ENCODE results near the gene CORO1C. TPM values are rescaled to one million over a fixed set of nuclear protein-coding genes. Genes with fewer than 3 reads are reported as not detected.

CORO1C gene
- polyA plus RNA-seq, 1 of the 3 experiments (the other 2 are of a cell fraction), result 150 TPM

GRCh38 chr12:108618079-108618952, 113.0 kb downstream of the CORO1C start:
- H3K4me1 ChIP-seq (ENCODE audit: control insufficient read depth in 1 of 2, insufficient read depth in 2 of 2, low read depth in 1 of 2, low read length in 1 of 2), result no peaks in the 10 kb centered on the region; a peak in 2 of 4 replicates
- CTCF ChIA-PET, result interaction anchor here (0.6 to 19.2 kb wide), 66 partner anchors 12 to 711 kb away, joined by 3 to 503 read pairs (median 4); partner anchors contain the start of genes ISCU and SART3
- H3K27ac ChIP-seq (ENCODE audit: low read depth in 2 of 2, low read length in 1 of 2), result no peak overlapping the region
- no peaks in the 10 kb centered on the region for H3K36me3 ChIP-seq (replicated peaks in 1 of 2; ENCODE audit: control insufficient read depth in 1 of 2, insufficient read depth in 2 of 2, low read length in 1 of 2)
- TF ChIP-seq MXI1 (IDR thresholded peaks at IDR 0.05; ENCODE audit: low read depth, low read length), result no peak
- 0 out of 2 replicates have a peak, but pooled peaks have one; percentile 8 for TF ChIP-seq NRF1 (IDR thresholded peaks at IDR 0.05; ENCODE audit: low read depth, low read length)
- TF ChIP-seq USF2 (IDR thresholded peaks at IDR 0.05; ENCODE audit: borderline replicate concordance, low read depth, low read length), result no peak
- TF ChIP-seq SMC3 (IDR thresholded peaks at IDR 0.05; ENCODE audit: low read depth, low read length), result peak; percentile 99
- peak; percentile 99 for TF ChIP-seq RAD21 (IDR thresholded peaks at IDR 0.05; ENCODE audit: low read length)
- peak; percentile 98 for TF ChIP-seq CTCF (IDR thresholded peaks at IDR 0.05)
- peak; percentile 11; the same call in 1 of the 2 replicates for TF ChIP-seq REST (IDR thresholded peaks at IDR 0.05; ENCODE audit: low read depth, low read length)
- no peak for TF ChIP-seq TAF1 (IDR thresholded peaks at IDR 0.05; ENCODE audit: borderline replicate concordance, low read depth, low read length)
- no peak for TF ChIP-seq ZBTB33 (IDR thresholded peaks at IDR 0.05; ENCODE audit: borderline replicate concordance, low read depth)
- TF ChIP-seq RCOR1 (IDR thresholded peaks at IDR 0.05; ENCODE audit: low read length), result no peak
- no peak for TF ChIP-seq FOSL2 (IDR thresholded peaks at IDR 0.05; ENCODE audit: borderline replicate concordance, low read depth)
- no peak for TF ChIP-seq RXRA (IDR thresholded peaks at IDR 0.05; ENCODE audit: borderline replicate concordance, low read depth)
- TF ChIP-seq CHD2 (IDR thresholded peaks at IDR 0.05; ENCODE audit: low read length, partially characterized antibody), result peak; percentile 19
- no peak for TF ChIP-seq POLR2AphosphoS5 (IDR thresholded peaks at IDR 0.05; ENCODE audit: low read depth, low read length)
- no peaks in the 10 kb centered on the region for H3F3A ChIP-seq (replicated peaks; ENCODE audit: insufficient read depth)
- peak overlapping the region in 1 of 2 experiments; percentile 30; a peak in 1 of 4 replicates for H3K4me3 ChIP-seq (ENCODE audit: low read depth in 2 of 2, low read length in 1 of 2)
- H3K27me3 ChIP-seq (ENCODE audit: insufficient read depth), result no peaks in the 10 kb centered on the region
- H3K9me3 ChIP-seq, result no peaks in the 10 kb centered on the region
- no peak overlapping the region for H3K9ac ChIP-seq
- POLR2A ChIA-PET, result interaction anchor here (0.9 kb wide), 1 partner anchor 56 kb away, joined by 3 read pairs; the partner anchor contains the start of gene ISCU
- no peaks in the 10 kb centered on the region for H3K9me2 ChIP-seq
- DNase-seq, result peak; percentile 86
- H3K4me2 ChIP-seq, result no peak overlapping the region
- H3K79me2 ChIP-seq (ENCODE audit: insufficient read depth), result no peaks in the 10 kb centered on the region
- H2AFZ ChIP-seq (ENCODE audit: low read depth), result no peak overlapping the region
- no peaks in the 10 kb centered on the region for H4K20me1 ChIP-seq (ENCODE audit: insufficient read depth)
- 9% methylated on average over 16 of the region's 16 CpGs for WGBS (ENCODE audit: low lambda C conversion rate)
